ENCODE results near the gene CRYBG1. TPM values are rescaled to one million over a fixed set of nuclear protein-coding genes. Genes with fewer than 3 reads are reported as not detected.
"Not testable (repeated sequence)": the region's sequence is repeated elsewhere in the genome, so short reads cannot be mapped to it uniquely, and the experiment has no call there.

The CRYBG1 gene
- polyA plus RNA-seq, 1 experiment = 0.75 TPM

DNA sequence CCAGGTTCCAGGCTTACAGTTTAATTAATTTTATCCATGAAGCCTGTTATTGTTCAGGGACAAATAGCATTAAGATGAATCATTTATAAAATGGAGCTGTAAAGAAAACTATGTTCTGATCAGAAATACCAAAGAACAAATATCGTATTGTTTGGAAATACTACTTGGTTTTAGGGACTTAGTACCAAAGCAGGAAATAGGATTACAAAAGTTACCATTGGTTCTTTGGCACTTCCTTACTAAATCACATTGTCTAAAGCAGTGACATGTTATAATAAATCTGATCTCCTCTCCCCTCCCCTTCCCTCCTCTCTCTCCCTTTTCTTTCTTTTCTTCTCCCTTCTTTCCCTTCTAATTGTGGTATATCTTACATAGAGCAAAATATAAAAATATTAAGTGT lies 29.6 kb downstream of the CRYBG1 start:
- no peak for DNase-seq (ENCODE audit: low read depth)
- no peak overlapping the region for H3K4me3 ChIP-seq (ENCODE audit: low read depth, low read length)
- TF ChIP-seq, protein P1, sequence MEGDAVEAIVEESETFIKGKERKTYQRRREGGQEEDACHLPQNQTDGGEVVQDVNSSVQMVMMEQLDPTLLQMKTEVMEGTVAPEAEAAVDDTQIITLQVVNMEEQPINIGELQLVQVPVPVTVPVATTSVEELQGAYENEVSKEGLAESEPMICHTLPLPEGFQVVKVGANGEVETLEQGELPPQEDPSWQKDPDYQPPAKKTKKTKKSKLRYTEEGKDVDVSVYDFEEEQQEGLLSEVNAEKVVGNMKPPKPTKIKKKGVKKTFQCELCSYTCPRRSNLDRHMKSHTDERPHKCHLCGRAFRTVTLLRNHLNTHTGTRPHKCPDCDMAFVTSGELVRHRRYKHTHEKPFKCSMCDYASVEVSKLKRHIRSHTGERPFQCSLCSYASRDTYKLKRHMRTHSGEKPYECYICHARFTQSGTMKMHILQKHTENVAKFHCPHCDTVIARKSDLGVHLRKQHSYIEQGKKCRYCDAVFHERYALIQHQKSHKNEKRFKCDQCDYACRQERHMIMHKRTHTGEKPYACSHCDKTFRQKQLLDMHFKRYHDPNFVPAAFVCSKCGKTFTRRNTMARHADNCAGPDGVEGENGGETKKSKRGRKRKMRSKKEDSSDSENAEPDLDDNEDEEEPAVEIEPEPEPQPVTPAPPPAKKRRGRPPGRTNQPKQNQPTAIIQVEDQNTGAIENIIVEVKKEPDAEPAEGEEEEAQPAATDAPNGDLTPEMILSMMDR (IDR thresholded peaks at IDR 0.05; ENCODE audit: insufficient read depth, low read depth, low read length) = no peak
- no peaks in the 10 kb centered on the region for H3K36me3 ChIP-seq (ENCODE audit: control insufficient read depth, insufficient read depth, low read length)
- ChIA-PET POLR2A (no interaction called here), CTCF (interaction anchor here (0.7 kb wide), 1 partner anchor 15 kb away, joined by 3 read pairs; no protein-coding TSS in a partner anchor)
- H3K27me3 ChIP-seq (ENCODE audit: control insufficient read depth, insufficient read depth, low read length) = peaks cover 2% of the 10 kb centered on the region; the same call in 1 of the 2 replicates

DNA sequence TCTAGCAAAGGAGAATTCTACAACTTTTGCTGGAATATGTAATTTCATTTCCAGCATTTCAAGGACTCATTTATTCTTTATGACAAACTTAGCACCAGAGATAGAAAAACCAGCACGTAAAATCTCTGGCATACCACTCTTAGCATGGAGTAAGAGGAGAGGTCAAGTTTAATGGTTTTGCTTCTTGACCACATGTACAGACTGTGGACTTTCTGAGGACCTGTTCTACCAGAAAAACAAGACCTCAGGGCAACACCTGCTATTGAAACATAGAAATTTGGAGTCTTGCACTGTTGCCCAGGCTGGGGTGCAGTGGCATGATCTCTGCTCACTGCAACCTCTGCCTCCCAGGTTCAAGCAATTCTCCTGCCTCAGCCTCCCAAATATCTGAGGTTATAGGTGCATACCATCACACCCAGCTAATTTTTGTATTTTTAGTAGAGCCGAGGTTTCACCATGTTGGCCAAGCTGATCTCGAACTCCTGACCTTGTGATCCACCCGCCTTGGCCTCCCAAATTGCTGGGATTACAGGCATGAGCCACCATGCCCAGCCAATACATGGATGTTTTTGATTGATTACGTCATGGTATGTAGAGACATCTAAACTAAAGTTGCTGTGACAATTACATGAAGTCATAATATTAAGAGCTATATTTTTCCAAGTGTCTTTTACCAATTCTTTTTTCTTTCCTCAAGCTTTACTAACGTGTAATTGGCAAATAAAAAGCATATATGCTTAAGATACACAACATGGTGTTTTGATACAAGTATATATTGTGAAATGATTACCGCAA lies 36.1 kb downstream of the CRYBG1 start:
- no peaks in the 10 kb centered on the region for H3K36me3 ChIP-seq (ENCODE audit: control insufficient read depth, insufficient read depth, low read length)
- 0 out of 2 replicates have a peak, but pooled peaks cover 1% of the 10 kb centered on the region for H3K27me3 ChIP-seq (ENCODE audit: control insufficient read depth, insufficient read depth, low read length)
- TF ChIP-seq, protein P1 (IDR thresholded peaks at IDR 0.05; ENCODE audit: insufficient read depth, low read depth, low read length) = no peak
- POLR2A ChIA-PET = no interaction called here
- CTCF ChIA-PET = no interaction called here
- H3K4me3 ChIP-seq (ENCODE audit: low read depth, low read length) = no peak overlapping the region
- no peak for DNase-seq (ENCODE audit: low read depth)

DNA sequence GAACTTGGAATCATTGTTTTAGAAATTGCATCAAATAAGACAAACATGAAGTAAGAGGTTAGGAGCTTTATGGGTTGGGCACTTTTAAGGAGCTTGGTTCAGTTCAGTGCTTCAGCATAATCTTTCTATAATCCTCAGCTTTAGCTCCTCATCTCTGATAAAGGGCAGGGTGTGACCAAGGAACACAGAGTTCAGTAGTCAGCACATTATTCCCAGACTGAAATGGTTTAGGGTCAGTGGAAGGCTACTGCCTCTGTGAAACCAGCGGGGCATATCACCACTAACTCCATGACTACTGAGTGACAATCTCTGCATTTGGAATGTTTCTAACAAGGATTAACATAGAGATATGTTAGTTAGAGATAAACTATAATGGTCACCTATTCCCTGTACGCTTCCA lies 36.9 kb downstream of the CRYBG1 start:
- no peak for DNase-seq (ENCODE audit: low read depth)
- CTCF ChIA-PET = interaction anchor here (0.8 to 1.0 kb wide), 2 partner anchors 37 to 51 kb away, joined by 3 read pairs; partner anchors contain the start of gene CRYBG1
- Histone ChIP-seq H3K36me3 (ENCODE audit: control insufficient read depth, insufficient read depth, low read length) (no peaks in the 10 kb centered on the region), H3K4me3 (ENCODE audit: low read depth, low read length) (no peak overlapping the region), H3K27me3 (ENCODE audit: control insufficient read depth, insufficient read depth, low read length) (0 out of 2 replicates have a peak, but pooled peaks cover 1% of the 10 kb centered on the region)
- TF ChIP-seq, protein P1 (IDR thresholded peaks at IDR 0.05; ENCODE audit: insufficient read depth, low read depth, low read length) = no peak
- POLR2A ChIA-PET = no interaction called here

GRCh38 chr6:106398621-106399020 lies 38.1 kb downstream of the CRYBG1 start:
- Histone ChIP-seq H3K36me3 (ENCODE audit: control insufficient read depth, insufficient read depth, low read length) (no peaks in the 10 kb centered on the region), H3K27me3 (ENCODE audit: control insufficient read depth, insufficient read depth, low read length) (0 out of 2 replicates have a peak, but pooled peaks cover 1% of the 10 kb centered on the region), H3K4me3 (ENCODE audit: low read depth, low read length) (no peak overlapping the region)
- TF ChIP-seq, protein P1 (IDR thresholded peaks at IDR 0.05; ENCODE audit: insufficient read depth, low read depth, low read length) = no peak
- ChIA-PET CTCF (no interaction called here), POLR2A (no interaction called here)
- DNase-seq (ENCODE audit: low read depth) = no peak

GRCh38 chr6:106405044-106405443 lies 44.5 kb downstream of the CRYBG1 start:
- H3K36me3 ChIP-seq (ENCODE audit: control insufficient read depth, insufficient read depth, low read length); POLR2A ChIA-PET; DNase-seq (ENCODE audit: low read depth); H3K27me3 ChIP-seq (ENCODE audit: control insufficient read depth, insufficient read depth, low read length); H3K4me3 ChIP-seq (ENCODE audit: low read depth, low read length): not testable (repeated sequence)
- CTCF ChIA-PET = interaction anchor here (1.4 kb wide), 1 partner anchor 10 kb away, joined by 3 read pairs; no protein-coding TSS in a partner anchor

Data from BJ (cell line).